ENCODE data around the gene NHSL2.

GRCh38 chrX:72123471-72124185 lies 213.0 kb downstream of the NHSL2 start:
- TF ChIP-seq REST (IDR thresholded peaks at IDR 0.05; ENCODE audit: insufficient read depth in 1 of 2, low read depth in 2 of 2, low read length in 1 of 2) (no peak), POLR2AphosphoS5 (IDR thresholded peaks at IDR 0.05; ENCODE audit: low read depth, low read length) (no peak)

Measured in Panc1 (cell line).